ENCODE measurements around the gene NPLOC4.

NPLOC4 gene

DNA sequence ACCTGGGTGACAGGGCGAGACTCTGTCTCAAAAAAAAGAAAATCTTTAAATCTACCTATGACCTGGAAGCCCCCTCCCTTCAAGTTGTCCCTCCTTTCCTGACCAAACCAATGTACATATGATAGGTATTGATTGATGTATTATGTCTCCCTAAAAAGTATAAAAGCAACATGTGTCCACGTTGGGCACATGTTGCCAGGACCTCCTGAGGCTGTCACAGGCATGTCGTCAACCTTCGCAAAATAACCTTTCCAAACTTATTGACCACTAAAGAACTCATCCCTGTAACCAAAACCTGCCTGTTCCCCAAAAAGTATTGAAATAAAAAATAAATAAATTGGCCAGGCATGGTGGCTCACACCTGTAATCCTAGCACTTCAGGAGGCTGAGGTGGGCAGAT is 25.1 kb upstream of the NPLOC4 start:
- no peak for DNase-seq (ENCODE audit: low read depth)

DNA sequence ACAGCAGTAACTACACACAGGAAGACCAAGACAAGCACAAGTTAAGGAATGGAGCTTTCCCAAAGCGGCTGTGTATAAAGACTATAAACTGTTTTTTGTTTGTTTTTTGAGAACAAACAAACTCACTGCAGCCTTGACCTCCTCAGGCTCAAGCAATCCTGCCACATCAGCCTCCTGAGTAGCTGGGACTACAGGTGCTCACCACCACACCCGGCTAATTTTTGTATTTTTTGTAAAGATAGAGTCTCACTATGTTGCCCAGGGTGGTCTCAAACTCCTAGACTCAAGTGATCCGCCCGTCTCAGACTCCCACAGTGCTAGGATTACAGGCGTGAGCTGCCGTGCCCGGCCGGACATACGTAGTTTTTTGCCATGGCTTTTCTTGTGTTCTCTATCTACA is 23.5 kb upstream of the NPLOC4 start:
- DNase-seq (ENCODE audit: low read depth), result no peak

DNA sequence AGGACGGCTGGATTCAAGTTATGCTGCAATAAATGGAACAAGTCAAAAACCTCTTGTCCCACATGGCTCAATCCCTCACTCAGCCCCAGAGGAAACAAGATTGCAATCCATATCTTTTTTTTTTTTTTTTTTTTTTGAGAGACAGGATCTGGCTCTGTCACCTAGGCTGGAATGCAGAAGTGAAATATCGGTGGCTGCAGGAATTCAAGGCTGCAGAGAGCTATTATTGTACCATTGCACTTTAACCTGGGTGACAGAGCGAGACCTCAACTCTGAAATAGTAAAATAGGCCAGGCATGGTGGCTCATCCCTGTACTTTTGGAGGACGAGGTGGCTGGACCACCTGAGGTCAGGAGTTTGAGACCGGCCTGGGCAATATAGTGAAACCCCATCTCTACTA is 22.1 kb upstream of the NPLOC4 start:
- DNase-seq (ENCODE audit: low read depth), result no peak

DNA sequence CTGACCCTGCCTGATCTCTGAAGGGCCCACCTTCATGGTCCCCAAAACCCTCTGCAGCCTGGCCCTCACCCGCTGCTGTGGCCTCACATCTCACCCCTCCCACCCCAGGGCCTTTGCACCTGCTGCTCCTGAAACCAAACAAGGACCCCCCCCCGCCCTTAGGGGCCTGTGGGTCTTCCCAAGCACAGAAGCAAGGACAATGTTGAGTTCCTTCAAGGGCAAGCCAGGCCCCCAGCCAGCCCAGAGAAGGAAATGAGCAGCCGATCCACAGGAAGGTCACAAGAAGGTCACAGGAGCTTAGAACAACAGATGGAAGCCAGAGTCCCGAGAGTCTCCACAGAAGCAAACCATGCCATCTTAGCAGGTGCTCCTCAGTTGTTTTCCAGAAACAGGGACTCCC is 19.9 kb upstream of the NPLOC4 start:
- no peak for DNase-seq (ENCODE audit: low read depth)

DNA sequence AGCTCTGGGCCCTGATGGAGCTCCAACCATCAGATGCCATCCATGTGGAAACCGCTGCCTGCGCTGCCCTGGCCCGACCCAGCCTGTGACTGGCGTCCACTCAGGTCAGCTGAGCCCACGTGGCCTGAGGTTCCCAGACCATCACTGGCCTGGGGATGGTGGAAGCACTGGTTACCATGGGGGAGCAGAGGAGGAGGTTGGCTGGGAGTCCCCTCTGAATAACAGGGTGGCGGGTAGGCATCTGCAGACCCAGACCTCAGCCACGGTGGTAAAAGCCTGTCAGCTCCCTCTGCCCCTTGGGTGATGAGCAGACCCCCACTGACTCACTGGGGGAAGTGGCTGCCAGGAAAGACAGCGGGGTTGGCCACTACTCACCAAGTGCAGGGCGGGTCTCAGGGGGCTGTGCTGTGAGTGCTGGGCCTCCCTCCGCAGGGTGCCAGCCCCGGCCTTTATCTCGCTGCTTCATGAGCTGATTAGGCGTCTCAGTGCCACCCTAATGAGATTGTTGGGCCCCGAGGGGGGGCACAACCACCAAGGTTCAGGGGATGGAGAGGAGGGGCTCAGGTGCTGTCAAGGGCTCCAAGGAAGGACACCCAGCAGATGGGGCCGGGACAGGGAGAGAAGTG is 19.3 kb upstream of the NPLOC4 start, which contains the start of gene PDE6G:
TSS of gene PDE6G (minus strand) at position 425 of the 626 bp plus-strand sequence. CDS start 3,237 bp downstream, outside the sequence.
- DNase-seq (ENCODE audit: low read depth), result no peak

DNA sequence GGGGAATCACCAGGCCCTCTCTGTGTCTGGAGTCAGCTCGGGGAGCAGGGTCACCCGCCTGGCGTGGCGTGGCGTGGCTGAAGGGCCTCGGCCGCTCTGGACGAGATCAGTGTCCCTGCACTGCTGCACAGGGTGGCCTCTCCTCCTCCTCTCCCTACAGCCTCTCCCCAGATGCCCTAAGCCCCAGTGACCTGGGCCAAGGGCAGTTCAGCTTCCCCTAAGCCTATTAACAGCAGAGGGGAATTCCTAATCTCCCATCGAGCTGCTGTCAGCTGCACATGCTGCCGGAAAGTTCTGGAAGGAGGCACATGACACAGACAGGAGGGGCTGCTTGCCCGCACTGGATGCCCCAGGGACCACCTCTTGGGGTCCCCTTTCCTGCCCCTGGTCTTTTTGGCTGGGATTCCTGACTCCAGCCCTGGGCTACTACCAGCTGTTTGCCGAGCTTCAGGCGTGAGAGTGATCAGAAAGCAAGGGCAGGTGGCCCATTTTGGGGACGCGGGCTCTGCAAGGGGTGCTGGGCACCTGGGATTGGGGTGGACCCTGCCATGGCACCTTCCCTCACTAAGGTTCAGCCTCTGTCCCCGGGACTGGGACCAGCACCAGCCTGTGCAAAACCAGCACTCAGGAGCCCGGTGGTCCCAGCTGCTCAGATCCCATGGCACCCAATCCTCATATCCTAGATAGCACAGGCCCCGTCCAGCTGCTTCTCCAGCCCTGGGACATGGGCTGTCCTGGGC is 18.6 kb upstream of the NPLOC4 start:
- no peak for DNase-seq (ENCODE audit: low read depth)

DNA sequence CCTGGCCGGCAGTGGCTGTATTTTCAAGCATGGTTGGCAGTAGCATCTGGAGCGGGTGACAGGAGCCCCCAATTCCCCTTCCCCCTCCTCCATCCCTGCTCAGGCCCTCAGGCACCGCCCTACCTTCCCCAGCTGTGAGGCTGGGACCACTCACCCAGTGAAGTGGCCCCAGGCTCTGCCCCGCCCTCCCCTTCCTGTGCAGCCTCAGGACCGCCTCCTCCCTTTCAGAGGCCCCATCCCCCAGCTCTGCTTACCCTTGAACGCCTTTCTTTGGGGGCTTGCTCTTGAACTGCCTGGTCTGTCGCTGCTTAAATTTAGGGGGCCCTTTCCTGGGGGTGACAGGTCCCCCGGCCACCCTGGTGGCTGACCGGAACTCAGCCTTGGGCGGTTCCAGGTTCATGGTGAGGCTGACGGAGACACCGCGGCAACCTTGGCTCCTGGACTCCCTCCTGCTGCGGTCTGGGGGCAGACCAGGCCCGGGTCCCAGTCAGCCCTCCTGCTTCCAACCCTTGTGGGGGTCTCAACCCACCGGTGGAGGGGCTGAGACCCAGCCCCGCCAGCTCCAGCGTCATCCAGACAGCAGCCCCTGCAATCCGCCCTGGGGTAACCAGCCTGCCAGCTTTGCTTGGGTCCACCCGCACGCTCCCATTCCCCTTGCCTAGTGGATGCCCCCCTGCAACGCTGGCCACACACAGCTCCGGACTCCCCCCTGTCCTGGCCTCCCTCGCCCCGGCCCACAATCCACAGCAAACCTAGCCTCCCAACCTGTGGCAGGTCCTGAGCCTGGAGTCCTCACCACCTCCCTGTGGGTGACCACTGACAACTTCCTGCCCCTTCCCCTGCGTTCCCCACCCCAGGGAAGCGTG is 16.2 kb upstream of the NPLOC4 start:
- DNase-seq (ENCODE audit: low read depth), result no peak

DNA sequence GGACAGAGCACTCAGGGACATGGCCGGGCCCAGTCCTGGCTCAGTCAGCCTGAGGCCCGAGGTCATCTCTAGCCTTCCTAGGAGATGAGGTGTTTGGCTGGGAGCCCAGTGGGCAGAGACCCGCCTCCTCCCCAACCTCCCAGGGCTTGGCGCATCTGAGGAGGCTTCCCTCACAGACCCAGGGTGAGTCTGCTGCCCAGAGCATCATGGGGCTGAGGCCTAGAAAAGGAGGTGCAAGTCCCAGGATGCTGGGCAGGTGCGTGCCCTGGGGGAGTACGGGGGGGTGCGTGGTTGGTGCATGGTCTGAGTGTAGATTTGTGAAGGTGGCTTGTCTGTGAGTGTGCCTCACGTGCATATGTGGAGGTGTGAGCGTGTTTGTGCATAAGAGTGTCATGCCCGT is 14.8 kb upstream of the NPLOC4 start:
- DNase-seq (ENCODE audit: low read depth), result no peak

DNA sequence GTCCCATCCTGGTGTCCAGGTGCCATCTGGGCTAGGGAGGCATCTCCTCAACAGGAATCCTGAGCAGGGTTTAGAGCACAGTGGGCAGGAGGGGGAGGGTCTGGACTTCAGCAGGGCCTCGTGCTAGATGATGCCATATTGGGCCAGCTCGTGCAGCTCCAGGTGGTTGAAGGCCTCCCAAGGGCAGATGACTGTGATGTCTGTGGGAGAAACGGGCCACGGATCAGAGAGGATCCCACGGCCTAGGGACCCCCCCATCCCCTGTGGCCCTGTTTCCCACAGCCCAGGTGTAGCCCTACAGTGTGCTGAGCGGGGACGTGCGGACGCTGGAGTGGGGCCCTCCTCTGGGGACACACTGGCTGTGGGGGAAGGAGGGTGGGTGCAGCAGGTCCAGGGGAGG is 14.0 kb upstream of the NPLOC4 start:
- no peak for DNase-seq (ENCODE audit: low read depth)

DNA sequence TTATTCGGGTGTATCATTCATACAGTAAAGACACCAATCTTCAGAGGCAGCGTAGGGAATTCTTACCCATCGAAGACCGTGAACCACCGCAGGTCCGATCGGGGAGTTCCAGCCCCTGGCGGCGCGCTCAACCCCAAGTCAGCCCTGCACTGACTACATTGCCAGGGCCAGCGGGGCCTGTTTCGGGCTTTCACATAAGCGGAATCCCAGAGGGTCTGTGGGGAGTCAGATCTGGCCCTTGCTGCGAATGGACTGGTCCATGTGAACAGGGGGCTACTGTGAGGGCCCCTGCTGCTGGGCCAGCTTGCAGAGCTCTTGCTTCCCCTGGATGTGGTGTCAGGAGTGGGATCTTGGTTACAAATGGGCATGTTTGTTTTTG is 11.8 kb upstream of the NPLOC4 start:
- no peak for DNase-seq (ENCODE audit: low read depth)

DNA sequence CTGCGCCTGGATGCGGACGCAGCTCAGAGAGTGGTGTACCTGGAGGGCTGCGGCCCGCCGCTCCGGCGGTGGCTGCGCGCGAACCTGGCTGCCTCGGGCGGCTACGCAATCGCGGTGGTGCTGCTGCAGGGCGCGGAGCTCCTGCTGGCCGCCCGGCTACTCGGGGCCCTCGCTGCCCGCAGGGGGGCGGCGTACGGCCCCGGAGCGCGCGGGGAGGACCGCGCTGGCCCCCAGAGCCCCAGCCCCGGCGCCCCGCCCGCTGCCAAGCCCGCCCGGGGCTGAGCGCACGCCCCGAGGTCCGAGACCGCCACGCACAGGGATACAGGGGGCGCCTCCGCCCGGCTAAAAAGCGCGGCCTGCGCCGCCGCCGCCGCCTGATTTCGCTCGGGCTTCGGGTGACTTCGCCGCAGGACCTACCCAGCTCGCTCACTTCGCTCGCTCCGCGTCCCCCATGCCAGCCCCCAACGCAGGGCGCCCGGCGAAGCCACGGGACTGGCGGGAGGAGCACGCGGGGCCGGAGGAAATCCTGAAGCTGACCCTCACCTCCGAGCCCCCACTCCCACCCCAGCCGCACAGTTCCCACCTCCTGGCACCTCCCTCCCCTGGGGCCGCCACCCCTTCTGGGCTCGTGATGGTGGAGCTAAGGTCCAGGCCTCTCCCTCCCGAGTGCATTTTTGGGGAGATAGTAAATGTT is 11.2 kb upstream of the NPLOC4 start:
- DNase-seq (ENCODE audit: low read depth), result no peak

DNA sequence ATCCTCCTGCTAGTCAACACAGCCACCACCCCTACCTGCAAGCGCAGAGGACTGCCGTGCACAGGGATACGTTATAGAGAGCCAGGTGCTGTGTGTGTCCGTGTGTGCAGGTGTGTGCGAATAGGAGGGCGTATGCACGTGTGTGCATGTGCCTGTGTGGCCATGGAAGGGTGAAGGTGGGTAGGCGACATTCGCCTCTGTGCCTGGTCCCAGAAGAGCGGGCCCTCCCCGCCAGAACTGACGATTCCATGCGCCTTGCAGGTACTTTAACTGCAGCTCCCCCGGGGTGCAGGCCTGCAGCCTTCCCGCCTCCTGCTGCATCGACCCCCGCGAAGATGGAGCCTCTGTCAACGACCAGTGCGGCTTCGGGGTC is 10.7 kb upstream of the NPLOC4 start:
- no peak for DNase-seq (ENCODE audit: low read depth)

DNA sequence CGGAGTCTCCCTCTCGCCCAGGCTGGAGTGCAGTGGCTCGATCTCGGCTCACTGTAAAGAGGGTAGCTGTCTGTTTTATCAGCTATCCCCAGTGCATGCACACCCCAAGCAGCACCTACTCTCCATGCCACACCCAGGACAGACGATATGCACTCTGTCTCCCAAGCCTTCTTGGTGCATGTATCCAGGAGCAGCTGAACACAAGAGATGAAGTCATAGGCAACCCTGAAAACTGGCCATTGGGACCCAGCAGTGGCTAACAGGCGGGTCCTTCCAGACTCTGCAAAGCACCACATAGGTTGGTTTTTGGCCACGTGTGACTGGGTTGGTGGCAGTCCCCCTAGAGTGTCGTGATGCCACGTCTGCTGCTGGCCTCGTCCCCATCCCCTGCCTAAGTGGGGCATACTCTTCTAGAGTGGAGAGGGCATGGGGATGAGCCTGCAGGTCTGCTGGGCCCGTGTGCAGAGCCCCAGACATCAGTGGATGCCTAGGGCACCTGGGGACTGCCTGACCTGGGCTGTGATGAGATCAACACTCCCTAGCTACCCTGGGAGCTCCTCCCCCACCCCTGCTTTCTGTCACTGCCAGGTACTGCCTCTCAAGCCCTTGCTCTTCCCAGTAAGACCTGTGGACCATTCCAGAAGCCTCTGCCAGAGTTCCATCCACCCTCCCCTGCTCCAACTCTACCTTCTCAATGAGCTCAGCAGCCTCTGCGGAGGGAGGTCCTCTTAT is 10.1 kb upstream of the NPLOC4 start:
- DNase-seq (ENCODE audit: low read depth), result no peak

DNA sequence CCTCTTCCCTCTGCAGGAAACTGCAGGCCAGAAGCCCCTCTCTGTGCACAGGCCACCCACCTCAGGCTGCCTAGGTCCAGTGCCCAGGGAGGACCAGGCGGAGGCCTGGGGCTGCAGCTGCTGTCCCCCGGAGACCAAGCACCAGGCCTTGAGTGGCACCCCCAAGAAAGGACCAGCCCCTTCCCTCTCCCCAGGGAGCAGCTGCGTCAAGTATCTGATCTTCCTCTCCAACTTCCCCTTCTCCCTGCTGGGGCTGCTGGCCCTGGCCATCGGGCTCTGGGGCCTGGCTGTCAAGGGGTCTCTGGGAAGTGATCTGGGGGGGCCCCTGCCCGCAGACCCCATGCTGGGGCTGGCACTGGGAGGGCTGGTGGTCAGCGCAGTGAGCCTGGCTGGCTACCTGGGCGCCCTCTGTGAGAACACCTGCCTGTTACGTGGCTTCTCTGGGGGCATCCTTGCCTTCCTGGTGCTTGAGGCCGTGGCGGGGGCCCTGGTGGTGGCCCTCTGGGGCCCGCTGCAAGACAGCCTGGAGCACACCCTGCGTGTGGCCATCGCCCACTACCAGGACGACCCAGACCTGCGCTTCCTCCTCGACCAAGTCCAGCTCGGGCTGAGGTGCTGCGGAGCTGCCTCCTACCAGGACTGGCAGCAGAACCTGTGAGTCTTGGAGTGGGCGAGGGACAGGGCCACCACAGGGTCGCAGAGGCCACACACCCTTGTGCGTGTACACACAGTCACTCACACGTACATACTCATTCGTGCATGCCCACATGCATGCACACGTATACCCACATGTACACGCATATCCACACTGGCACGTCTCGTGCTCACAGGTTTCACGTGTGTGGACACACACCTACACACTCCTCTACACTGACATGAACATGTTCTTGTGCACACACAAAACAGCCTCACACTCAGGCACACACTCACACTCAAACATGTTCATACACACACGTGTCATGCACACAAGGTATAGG is 8.4 kb upstream of the NPLOC4 start:
- no peak for DNase-seq (ENCODE audit: low read depth)

DNA sequence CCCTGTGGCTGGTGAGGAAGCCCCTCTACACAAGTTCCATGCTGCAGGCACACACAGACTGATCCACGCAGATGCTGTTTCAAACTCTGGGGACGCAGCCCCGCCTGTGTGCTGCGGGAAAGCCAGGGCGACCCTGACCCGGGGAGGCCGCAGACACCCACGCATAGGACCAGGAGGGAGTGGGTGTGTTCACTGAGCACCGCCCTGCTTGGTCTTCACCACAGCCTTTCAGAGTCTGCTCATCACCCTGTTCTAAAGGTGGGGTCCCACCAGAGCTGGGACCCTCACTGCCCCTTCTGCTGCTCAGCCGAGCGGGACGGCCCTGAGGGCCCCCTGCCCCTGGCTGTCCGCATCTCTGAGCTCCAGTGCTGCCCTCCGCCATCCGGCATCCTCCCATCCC is 7.6 kb upstream of the NPLOC4 start:
- no peak for DNase-seq (ENCODE audit: low read depth)

DNA sequence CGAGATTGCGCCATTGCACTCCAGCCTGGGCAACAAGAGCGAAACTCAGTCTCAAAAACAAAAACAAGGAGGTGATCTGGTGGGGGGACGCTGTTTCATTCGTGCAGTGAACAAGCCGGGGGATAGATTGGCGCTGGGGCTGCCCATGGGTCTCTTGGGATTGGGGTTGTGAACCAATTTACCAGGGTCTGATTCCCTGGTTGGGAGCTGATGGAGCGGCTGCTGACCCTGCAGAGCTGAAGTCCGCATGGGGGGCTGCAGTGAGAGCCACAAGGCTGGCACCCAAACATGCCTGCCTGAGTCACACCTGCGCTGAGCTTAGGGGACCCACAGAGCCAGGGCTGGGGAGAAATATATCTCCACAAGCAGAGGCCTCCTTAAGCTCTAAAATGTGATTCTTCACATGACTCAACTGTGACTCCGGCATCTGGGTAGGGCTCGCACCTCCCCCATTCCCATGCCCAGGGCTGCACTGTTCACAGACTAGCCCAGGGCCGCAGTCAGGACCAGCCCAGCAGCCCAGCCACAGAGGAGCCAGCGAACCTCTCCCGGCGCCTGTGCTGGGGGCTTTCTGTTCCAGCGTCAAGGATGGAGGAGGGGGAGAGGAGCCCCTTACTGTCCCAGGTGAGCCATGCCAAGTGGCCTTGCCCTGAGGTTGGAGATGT is 5.0 kb upstream of the NPLOC4 start:
- no peak for DNase-seq (ENCODE audit: low read depth)

DNA sequence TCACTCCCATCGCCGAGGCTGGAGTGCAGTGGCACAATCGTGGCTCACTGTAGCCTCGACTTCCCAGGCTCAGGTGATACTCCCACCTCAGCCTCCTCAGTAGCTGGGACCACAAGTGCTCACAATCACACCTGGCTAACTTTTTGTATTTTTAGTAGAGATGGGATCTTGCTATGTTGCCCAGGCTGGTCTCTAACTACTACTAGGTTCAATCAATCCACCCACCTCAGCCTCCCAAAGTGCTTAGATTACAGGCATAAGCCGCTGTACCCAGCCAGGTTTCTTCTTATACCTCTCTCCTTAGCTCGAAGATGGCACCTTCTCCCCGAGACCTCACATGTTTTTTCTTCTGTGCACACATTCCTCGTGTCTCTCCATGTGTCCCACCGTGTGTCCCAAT is 3.1 kb upstream of the NPLOC4 start:
- DNase-seq (ENCODE audit: low read depth), result no peak

DNA sequence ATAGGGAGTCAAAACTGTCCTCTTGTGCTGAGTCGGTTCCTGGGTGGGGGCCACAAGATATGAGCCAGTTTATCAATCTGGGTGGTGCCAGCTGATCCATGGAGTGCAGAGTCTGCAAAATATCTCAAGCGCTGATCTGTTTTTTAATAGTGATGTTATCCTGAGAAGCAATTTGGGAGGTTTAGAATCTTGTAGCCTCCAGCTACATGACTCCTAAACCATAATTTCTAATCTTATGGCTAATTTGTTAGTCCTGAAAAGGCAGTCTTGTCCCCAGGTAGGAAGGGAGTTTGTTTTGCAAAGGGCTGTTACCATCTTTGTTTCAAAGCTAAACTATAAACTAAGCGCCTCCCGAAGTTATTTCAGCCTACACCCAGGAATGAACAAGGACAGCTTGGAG is 1.8 kb upstream of the NPLOC4 start:
- DNase-seq (ENCODE audit: low read depth), result no peak

DNA sequence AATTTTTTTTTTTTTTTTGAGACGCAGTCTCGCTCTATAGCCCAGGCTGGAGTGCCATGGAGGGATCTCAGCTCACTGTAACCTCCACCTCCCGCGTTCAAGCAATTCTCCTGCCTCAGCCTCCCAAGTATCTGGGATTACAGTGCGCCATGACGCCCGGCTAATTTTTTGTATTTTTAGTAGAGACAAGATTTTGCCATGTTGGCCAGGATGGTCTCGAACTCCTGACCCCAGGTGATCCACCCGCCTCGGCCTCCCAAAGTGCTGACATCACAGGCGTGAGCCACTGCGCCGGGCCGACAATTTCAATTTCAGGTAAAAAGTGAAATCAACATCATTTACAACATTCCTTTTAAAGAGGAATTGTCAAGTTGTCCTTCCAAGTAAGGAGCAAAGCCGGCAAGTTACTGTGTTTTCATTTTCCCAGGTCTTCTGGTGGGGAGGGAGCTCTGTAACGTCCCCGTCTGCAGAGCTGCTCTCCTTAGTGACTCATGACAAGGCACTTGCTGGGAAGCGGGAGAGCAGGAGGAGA is 873 bp downstream of the NPLOC4 start:
- no peak for DNase-seq (ENCODE audit: low read depth)

DNA sequence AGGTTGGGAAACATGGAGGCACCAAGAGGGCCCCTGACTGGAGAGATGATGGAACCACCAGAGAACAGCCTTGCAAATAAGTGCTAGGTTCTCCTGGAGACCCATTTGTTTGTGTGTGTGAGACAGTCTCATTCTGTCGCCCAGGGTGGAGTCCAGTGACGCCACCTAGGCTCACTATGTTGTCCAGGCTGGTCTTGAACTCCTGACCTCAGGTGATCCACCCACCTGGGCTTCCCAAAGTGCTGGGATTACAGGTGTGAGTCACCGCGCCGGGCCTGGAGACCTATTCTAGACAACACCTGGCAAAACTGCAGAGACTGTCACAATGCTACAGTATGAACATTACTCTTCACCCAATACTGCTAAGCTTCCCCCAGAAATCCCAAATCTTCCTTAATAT is 1.5 kb downstream of the NPLOC4 start:
- DNase-seq (ENCODE audit: low read depth), result no peak

Data from T-helper 22 cell (primary cell).